ENCODE measurements around the gene EBPL.

EBPL gene

DNA sequence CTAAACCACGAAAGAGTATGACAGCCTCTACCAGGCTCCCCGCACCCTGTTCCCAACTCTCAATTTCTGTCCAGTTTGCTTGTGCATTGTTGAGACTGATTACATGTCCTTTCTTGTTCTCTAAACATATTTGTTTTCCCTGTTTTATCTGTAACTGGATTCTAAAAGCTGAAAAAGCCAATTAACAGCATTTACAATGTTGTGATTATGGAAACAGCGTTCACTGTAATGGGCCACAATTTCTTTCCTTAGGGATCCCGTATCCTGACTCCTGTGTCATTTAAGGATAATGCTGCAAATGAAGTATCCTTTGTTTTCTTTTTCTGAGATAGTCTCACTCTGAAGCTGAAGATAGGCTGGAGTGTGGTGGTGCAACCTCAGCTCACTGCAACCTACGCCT, 20.5 kb downstream of the EBPL start:
- no peak for DNase-seq

DNA sequence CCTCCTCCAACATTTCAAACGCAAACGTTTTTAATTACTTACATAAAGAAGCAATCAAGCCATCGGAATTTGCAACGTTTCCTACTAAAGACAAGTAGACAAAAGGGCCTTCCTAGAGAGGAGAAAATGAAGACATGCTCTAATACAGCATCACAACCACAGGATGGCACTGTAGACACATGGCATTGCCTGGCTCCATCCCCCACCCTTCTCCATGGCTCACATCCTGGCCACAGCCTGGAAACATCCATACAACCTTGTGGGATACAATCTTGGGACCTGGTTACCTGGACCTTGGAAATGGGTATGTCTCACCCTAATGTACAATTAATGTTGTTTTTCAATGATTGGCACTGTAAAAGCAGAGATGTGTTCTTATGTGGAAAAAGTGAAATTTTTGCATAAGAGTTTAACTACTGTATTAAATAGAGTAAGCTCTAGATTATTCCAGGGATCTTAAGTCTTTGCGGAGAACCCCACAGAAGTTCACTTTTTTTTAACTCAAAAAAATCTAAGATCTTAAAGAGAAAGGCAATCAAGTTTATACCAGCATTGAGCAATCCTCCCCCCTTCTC, 21.5 kb downstream of the EBPL start:
- DNase-seq = peak; percentile 46 to 49

DNA sequence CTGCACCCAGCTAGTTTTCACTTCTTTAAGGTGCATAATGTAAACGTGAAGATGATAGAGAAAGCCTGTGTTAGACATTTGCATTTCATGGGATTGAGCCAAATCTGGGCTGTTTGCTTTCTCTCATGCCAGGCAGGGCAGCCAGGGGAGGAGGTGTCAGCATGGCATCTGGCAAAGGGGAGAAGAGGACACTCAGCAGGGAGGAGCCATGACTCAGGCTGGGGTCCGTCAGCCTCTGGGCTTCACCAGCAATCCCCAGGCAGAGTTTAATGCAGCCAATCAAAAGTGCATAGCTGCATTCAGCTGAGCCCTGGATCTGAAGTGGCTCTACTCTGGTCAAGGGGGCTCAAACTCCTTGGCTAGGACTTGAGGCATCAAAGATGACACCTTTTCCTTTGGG, 23.5 kb downstream of the EBPL start:
- no peak for DNase-seq

DNA sequence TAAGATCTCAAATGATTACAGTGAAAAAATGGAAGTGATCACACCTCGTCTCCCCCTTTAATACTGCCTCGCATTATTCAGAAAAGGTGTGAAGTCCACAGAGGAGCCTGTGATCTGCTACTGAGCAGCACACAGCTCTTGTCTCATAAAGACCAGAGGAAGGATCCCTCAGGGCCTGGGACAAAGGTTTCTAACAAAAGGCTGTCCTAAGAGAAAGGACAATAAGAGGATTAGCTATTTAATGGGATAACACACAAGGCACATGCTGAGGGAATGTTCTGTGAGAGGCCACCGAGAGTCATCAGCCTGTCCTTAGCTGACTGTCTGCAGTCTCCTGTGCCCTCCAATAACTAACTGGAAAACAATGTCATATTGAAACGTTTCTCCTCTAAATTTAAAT, 26.7 kb downstream of the EBPL start:
- no peak for DNase-seq

DNA sequence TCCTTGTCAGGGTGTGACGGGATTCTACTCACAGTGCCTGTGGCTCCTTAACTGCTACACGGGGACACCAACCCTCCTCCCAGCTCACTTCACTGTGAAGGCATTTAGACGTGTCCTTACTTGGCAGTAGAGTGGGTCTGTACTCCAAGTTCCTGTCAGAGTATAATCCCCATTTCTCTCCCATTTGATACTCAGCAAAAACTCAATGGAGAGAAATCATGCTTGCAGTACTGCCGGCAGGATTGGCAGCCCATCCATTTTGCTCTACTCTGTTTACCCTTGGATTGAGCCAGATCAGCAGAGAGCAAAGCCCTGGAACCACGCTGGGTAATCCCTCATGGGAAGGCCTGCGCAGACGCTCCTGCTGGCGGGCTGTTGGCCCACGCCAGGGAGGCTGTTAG, 34.0 kb downstream of the EBPL start:
- no peak for DNase-seq

DNA sequence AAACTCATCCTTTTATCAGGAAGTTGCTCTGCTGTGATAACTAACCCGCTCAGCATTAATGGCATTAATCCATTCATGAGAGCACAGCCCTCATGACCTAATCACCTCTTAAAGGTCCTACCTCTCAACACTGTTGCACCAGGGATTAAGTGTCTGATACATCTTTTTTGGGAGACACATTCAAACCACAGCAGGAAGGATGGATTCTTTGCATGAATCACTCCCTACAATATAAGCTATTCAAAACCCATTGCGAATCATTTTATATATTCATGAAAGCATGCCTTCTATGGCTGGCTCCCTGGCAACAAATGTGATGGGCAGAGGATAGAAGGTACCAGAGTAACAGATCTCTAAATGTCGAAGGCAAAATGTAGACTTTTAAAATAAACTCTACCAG, 35.4 kb downstream of the EBPL start:
- DNase-seq = no peak

DNA sequence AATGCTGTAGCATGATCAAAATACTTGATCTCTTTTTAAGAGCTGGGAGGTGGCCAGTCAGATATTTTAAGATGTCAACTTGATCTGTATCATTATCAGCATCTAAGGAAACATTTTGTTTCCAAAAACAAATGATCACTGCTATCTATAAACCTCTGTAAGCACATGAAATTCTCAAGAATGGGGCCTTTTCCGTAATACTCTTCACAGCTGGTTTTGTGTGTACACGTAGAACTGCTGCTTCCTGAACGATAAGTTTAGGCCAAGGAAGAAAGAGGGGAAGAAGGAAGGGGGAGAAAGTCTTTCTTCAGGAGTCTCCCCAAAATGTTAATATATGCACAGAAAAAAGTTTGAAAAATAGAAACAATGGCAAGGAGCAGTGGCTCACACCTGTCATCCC, 37.3 kb downstream of the EBPL start:
- DNase-seq = no peak

DNA sequence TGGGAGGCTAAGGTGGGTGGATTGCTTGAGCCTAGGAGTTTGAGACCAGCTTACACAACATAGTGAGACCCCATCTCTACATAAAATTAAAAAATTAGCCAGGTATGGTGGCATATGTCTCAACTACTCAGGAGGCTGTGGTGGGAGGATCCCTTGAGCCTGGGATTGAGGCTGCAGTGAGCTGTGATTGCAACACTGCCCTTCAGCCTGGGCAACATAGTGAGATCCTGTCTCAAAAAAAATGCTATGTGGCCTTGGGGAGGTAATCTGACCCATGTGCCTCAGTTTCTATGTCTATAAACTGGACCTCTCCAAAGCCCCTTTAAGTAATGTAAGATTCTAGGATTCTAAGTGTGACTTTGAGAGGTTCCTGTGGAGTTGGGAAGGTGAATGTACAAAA, 37.8 kb downstream of the EBPL start:
- DNase-seq = no peak

DNA sequence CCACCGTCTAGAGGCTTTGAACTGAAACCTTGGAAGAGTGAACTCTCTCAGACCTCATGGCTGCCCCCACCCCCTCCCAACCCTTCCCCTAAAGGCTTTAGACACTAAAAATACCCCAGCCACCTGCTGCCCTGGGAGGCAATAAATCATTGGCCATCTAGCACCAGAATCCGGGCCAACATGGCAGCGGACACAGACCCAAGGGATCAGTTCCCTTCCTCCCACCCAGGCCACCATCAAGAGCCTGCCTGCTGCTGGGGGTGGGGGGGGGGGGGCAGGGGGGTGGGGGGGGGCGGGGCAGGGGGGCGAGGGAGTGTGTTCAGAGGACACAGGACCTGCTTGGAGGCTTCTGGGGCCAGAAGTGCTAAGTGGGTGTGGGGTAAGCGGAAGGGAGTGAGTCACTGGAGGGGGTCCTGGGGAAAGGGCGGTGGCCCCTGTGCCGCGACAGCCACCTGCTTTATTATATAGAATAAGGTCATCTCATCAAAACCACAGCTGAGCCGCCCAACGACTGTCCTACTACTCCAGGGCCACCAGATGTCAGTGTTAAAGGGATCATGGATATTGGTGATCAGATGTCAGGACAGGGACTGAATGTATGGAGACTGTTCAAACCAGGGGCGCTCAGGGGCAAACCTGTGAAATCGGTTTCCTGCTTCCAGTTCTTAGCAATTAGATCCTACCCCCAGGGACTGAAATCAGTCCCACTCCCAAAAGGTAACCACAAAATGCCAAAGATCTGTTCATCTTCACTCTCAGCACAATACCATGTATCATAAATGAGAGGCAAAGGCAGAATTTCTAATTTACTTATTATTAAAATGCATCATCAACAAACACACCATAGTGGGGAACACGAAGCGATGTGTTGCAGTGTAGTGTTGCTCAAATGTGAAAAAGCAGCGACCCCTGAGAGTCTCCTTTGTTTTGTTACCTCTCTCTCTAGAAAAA, 38.7 kb downstream of the EBPL start:
- peak; percentile 35 to 62 for DNase-seq

DNA sequence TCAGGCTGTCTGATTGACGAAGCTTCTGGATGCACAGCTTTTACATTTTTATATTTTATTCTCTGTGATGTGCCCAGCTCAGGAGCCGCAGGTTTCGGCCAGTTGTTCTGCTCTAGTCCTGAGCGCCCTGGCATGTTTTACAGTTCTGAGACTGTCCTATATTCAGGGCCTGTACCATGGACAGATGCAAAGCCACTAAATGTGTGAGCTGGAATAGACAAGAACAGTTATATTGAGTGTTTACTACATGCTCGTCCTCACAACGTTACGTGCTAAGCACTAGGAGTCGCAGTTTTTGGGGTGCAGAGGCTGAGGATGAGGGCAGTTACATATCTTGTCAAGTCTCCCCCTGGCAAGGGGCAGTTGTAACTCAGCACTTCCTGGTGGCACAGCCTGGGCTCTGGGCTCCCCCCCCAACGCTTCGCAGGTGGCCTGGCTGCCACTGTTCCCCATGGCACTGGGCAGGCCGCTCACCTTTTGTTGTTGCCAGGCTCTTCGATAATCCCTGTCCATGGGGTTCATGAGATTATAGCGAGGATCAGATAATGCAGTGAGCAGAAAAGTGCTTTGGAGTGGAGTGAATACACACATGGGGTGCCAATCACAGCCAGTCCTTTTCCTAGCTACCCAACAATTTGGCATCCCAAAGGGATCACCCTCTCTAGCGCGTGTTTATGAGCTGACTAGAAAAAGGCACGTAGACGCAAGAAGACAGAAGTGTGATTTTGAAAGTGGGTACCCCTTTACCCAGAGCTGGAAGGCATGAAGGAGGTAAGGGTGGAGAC, 39.5 kb downstream of the EBPL start:
- no peak for DNase-seq

DNA sequence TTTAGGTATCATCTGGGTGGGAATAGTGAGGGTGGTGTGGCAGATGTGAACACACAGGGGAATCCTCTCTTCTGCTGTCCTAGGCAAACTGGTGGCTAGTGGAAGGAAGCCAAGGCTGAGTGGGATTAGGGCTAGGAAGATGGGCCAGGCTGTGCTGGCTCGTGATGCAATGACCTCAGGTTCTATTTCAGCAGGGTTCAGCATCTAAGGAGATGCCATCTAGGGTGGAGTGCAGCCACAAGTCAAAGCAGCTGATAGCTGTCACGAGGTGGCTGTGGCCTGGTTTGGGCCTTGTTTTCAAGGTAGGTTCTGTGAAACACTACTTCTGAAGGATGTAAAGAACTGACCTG, 41.3 kb downstream of the EBPL start:
- DNase-seq = no peak

DNA sequence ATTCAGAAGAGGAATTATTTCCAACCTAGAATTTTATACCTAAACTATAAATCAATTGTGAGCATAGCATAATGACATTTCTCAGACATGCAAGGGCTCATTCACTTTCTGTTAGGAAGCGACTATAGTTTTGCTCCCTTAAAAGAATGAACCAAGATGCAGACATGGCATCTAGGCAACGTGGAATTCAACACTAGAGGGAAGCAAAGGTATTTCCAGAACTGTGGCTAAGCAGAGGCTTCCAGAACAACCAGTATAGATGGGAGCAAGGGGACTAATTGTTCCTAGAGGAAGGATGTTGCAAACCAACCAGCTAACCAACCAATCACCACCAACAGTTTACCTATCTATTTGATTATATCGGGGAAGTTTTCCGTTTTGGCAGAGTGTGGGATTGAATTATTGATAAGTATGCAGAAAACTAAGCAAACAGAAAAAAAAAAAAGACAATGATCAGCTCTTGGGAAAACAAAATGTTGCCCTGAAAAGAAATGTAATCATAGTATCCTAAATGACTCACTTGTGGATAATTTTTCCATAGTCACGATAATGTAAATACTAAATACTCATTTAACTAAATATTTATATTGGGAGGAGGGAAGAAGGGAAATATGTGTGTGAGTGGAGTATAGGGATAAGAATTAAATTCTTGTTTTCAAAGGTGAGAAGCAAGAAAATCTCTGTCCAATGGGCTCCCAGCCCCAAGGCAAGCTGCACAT, 41.9 kb downstream of the EBPL start:
- no peak for DNase-seq

DNA sequence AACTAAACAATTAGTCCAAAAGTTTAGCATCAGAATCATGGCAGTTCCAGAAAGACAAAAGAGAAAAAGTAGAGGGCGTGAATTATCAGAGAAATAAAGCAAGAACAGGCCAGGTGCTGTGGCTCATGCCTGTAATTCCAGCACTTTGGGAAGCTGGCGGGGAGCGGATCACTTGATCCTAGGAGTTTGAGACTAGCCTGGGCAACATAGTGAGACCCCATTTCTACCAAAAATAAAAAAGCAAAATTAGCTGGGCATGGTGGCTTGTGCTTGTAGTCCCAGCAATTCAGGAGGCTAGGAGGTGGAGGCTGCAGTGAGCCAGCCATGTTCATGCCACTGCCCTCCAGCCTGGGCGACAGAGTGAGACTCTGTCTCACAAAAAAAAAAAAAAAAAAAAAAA, 44.6 kb downstream of the EBPL start:
- no peak for DNase-seq

DNA sequence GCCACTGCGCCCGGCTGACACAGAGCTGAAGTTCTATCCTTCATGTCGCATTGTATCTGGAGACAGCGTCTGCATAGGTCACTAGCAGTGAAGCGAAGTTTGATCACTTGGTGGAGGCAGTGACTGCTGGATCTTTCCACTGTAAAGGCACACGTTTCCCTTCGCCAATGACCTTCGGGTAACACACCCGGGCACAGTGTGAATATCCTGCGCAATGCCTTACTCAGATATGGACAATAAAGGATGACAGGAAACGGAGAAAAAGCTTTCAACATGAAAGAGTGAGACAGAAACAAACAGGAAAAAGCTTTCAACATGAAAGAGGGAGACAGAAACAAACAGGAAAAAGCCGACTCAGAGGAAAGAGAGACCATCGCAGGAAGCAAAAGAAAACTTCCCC, 45.8 kb downstream of the EBPL start:
- DNase-seq = no peak

DNA sequence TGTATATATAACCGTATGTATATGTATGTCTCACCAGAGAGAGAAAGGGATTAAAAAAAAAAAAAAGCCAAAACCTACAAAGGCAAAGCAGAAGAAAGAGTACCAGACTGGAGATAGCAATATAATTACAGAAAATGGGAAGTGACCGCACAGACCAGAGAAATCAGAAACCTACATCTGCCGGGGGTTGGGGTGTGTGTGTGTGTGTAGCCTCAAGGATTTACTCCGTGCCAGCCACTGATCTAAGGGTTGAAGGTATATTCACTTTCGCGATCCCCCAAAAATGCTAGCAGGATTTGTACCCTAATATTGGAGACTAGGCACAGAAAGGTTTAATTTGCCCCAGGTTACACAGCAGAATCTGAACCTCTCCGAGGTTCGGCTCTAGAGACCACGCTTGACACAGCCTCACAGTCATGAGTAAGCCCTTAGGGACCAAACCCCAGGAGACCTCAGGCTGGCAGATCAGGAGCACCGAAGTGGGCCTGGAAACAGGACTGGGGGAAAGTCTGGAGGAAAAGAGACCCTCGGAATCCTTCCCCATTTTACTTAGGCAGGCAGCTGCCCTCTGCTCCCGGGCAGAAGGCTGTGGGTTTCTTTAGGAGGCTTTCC, 48.1 kb downstream of the EBPL start:
- peak; percentile 42 to 60 for DNase-seq

DNA sequence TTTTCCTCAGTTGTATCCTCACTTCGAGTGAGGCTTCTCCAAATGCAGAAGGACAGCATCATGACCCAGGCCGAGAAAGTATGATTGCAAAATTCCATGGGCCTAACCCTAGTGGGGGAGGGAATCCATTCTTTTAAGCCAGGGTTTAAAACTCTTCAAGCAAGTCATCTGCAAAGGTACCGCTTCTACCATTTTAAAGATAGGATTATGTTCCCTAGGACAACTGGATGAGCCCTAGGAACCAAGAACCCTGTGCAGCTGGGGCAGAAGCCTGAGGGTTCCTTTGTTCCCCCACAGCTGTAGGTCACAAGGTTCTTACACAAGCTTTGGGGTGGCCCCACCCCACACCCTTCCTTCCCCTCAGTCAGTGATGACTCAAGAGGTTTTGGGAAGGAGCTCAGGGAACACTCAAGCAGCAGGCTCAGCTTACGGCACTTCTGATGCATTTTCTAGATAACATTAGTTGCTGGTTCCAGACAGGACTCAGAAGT, 49.4 kb downstream of the EBPL start:
- DNase-seq = peak; percentile 91 to 97

DNA sequence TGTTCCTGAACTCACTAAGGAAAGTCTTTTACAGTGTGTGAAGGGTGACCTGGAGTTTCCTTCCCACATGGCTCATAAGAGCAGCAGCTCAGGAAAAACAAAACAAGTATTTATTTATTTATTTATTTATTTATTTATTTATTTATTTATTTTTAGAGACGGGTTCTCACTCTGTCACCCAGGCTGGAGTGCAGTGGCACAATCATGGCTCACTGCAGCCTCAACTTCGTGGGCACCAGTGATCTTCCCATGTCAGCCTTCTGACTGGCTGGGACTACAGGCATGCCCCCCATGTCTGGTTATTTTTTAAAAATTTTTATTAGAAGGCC, 52.6 kb downstream of the EBPL start:
- DNase-seq = no peak

DNA sequence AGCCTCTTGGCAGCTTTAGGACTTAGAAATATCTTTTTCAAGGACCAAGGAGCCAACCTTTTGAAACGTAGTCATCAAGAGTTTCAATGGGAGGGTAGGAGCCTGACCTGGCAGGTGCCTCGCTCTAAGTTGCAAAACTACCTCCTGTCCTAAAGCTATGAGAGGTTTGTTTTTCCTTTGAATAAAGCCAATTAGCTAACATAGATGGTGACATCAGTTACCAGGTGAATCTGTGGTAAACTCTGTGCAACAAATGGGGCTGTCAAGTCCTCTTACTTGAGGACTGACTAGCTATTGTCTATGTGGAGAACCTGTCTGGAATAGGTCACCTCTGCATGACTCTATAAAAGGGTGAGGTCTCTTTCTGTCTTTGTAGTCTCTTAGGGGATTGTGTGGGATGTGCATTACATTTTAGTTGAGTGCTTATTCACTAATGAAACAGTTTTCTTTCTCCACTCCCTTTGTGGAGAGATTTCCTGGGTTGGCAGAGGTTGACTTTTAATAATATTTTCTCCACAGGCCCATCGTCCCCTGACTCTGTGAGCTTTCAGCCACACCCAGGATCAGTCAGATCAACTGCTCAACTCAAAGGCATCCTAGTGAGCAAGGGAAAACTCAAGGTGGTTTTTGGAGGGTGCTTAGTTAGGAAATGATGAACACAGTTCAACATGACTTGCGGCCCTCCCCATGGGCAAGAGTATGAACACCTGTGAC, 53.1 kb downstream of the EBPL start:
- no peak for DNase-seq

DNA sequence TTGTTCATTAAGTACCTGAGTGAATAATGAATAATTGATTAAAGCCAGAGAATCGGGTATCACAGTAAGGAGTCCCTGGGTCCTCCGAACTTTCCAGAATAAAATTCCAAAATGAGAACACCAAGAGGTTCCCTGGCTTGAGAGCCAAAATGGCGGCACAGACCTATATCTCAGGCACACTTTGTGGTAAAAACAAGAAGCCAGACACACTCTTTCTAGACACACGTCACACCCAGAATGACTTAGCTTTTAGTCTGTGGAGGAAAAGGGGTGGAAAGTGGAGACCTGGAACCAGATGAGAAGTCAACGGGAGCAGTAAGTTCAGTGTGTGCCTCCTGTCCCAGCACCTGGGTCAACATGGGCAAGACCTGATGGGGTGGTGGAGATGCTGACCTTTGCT, 54.6 kb downstream of the EBPL start:
- no peak for DNase-seq

DNA sequence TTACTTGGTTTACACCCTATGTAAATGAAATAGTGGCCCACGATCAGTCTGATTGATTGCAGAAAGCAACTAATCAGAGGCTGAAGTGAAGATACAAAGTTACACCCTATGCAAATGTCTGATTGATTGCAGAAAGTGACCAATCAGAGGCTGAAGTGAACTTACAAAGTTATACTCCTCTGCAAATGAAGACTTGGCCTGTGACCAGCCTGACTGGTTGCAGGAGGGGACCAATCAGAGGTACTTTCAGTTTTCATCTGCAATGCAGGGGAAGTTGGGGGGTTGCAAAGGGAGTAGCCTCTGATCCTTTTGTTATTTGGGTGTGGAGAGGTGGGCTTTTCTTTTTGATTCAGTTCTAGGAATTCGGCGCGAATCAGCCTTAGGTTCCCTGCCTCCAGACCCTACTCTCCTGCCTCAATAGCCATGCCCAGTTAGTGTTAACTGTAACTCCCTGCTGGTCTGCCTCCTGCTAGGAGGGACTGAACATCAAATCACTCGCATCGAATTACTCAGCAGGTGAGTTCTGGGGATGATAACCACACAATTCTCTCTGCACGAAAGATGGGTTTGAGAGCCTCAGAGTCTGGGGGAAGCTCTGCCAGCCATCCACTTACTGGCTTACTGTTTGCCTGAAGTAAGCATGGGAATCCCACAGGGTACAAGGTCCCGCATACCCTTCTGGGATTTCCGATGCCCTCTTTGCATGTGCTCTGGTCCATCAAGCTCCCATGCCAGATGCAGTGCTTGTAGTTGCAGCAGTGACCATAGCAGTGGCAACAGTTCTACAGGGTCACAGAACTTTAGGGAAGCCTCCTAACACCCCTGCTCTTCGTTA, 55.5 kb downstream of the EBPL start:
- peak; percentile 61 to 79 for DNase-seq

DNA sequence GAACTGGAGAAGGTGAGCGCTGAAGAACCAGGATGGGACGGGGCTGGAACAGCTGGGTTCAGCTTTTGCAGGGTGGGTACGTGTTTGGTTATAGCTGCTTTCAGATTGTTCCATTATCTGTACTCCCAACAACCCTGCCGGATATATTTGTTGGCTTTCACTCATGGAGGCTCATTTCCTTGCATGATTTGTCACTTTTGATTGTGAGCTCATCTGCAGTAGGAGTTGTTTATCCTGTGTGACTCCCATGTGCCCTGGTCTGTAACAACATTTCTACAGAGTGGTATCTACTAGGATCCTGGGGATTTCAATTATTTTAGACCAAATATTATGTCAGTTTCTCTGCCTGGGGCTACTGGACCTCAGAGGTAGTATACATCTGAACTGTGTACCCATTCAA, 57.6 kb downstream of the EBPL start:
- peak in 1 of 2 donors; percentile 80 for DNase-seq
